OCI-LY3 (cell line): ENCODE data around the gene HNRNPF.

ENCODE experiments used
- CTCF ChIP-seq: fragments of 200-600, 300-600 bp; sonication (generic); IDR thresholded peaks from 2 replicates; pipeline ENCODE4 v1.5.1; 2014; ENCODE audit warnings: antibody characterized with exemption, low read length, low read depth
- EZH2phosphoT487 ChIP-seq: fragments of 200-600 bp; shearing (Covaris generic); IDR thresholded peaks from 2 replicates; pipeline ENCODE4 v1.6.1; 2018; ENCODE audit warnings: antibody characterized with exemption, mixed run types, low read depth

- TF ChIP-seq CTCF (peak; percentile 10; the same call in 1 of the 2 replicates), EZH2phosphoT487 (no peak)
Measured at GRCh38 chr10:43407576-43408330, 1.2 kb downstream of the HNRNPF start.
